NCI-H69 (cell line): ENCODE data around the gene ARL8A.
"Not testable (repeated sequence)": the region's sequence is repeated elsewhere in the genome, so short reads cannot be mapped to it uniquely, and the experiment has no call there.

Source experiments
- DNase-seq: peaks from one replicate; lab custom pipeline; 2025; lab: John Stamatoyannopoulos, UW

Gene ARL8A

GRCh38 chr1:202112859-202113689 lies 31.5 kb downstream of the ARL8A start:
- DNase-seq: peak; percentile 84

DNA sequence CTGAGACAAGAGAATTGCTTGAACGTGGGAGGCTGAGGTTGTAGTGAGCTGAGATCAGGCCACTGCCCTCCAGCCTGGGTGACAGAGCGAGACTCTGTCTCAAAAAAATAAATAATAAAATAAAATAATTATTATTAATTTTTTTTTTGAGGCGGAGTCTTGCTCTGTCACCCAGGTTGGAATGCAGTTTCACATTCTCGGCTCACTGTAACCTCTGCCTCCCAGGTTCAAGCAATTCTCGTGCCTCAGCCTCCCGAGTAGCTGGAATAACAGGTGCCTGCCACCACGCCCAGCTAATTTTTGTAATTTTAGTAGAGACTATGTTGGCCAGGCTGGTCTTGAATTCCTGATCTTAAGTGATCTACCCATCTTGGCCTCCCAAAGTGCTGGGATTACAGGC lies 32.9 kb downstream of the ARL8A start:
- not testable (repeated sequence) for DNase-seq

DNA sequence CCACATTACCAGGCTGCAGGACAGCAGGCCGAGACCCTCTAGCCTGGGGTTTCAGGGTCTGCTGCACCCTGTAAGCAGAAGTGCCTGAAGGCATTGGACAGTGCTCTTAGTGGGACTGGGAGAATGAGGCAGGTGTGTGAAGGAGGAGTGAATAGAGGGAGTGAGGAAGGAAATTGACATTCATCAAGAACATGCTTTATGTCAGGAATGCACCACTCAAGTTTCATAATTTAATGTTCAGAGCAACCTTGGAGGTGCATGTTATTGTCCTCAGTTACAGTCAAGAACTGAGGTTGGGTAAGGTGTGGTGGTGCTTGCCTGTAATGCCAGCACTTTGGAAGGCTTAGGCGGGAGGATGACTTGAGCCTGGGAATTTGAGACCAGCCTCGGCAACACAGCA lies 33.6 kb downstream of the ARL8A start:
- DNase-seq: peak; percentile 47

DNA sequence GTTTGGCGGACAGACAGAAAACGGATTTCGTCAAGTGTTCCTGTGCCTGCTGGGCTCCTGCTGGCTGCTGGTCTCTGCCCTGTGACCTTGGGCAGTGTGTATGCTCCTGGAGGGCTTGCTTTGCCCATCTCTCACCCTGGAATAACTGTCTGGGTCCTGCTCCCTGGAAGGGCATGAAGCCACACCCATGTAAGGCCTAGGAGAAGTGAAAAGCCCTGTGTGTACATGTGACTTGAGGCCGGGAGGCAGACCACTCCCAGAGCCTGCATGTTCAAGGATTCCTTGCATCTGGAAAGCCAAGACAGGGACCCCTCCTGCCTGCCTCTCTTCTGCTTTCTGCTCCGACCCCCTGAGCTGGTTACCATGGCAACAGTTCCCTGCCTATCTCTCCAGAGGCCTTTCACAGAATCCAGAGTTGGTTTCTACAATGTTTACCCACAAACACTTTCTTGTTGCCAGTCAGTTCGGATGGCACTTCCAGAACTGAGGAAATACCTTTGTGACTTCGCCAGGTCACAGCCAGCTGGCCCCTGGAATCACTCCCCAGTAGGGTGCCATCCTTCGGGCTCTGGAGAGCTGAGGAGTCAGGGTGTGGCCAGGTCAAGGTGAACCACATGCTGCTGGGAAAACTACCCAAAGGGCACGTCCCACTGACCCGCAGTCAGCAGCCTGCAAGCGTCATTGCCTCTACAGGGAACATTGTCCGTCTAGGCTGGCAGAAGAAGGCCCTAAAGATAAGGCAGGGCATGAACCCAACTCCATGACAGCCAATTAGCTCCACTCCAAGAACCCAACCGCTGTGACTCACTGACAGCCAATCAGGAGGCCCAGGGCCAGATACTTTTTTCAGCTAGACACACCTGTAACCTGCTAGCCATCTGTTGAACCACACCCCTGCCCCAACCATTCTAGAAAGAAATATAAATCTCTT lies 36.5 kb downstream of the ARL8A start:
- DNase-seq: peak; percentile 96

DNA sequence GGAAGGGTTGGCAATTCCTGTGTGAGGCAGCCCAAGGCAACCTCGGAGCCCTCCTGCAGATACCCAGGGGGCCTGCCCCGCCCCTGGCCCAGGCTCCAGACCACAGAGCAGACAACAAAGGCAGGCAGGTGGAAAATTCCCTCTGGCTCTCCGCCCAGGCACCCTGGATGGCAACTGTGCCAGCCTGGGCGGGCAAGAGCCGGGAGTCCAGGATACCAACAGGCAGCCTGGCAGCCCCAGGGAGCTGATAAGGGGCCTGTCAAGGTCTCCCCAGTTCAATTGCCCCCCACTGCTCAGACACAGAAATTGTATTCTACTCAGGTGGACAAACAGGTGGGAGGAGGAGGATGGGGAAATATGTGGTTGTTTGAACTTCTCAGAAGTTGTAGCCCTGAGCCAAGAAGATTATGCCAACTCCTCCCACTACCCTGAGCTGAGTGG lies 37.2 kb downstream of the ARL8A start:
- peak; percentile 98 for DNase-seq

DNA sequence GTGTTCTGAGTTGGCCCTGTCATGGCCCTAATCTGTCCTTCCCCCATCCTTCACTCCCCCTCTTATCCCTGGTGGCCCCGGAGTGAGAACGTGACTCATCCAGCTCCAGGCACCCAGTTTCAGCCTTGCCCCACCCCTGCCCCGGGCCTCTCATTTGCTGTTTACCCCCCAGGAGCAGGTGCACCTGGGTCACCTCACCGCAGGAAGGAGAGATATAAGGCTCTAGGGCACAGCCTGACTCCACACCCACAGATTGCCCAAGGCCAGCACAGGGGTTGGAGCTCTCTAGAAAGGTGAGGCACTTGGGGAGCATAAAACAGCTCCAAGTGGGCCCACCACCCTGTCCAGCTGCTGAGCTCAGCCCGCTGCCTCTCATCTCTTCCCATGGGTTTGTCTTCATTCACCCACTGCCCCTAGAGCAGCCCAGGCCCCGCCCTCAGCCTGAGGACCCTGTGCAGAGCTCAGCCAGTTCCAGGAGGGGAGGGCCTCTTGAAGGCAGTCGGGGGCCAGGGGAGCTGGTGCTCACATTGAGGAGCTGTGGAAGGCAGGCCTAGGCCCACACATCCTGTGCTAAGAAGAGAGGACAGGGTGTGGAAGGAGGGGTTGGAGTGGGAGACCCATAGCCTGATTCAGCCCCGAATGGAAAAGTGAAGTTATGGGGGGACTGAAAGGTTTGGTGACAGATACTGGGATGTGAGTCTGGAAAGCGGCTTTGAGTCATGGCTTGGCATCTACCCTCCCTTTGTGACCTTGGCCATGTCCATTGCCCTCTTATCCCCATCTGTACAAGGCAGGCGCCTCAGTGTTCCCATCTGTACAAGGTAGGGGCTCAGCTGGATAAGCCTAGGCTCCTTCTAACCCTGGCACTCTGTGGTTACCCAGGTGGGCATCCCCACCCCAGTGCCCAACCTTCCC lies 37.9 kb downstream of the ARL8A start:
- peak; percentile 94 for DNase-seq

GRCh38 chr1:202105571-202106339 lies 38.8 kb downstream of the ARL8A start:
- peak; percentile 99 for DNase-seq

GRCh38 chr1:202104073-202104472 lies 40.5 kb downstream of the ARL8A start:
- no peak for DNase-seq

DNA sequence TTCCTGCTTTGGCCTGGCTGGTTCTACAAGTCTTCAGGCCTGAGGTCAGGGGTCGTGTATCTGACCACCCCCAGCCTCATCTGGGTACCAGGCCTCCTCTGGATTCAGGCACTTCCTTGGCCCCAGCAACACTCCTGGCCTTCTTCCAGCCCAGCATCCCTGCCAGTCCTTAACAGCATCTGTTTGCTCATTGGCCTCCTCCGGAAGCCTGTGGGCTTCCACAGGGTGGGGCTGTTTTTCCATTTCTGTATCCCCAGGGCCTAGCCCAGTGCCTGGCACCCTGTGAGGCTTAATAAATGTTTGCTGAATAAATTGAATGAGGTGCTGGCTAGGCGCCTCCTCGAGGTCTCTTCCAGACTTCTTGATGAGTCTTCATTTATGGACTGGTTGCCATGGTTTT lies 43.4 kb downstream of the ARL8A start:
- peak; percentile 97 for DNase-seq

DNA sequence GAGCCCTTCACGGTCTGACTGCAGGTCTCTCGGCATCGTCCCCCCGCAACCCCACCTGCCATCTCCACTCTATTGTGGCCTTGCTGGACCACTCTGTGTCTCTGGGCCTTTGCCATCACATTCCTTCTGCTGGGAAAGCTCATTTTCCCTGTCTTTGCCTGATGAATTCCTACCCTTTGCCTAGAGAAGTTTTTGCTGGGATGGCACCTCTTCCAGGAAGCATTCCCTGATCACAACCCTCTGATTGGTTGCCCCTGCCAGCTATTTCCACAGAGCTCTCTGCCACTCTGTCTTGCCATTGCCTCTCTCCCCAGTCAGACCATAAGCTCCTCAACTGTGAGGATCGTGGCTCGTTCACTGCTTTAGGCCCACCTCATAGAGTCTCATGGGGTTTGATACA lies 50.7 kb downstream of the ARL8A start:
- no peak for DNase-seq

GRCh38 chr1:202090994-202091393 lies 53.5 kb downstream of the ARL8A start:
- DNase-seq: no peak

GRCh38 chr1:202088206-202088605 lies 56.3 kb downstream of the ARL8A start:
- DNase-seq: peak; percentile 52

- peak; percentile 92 for DNase-seq
Observed at GRCh38 chr1:202086579-202087350, 57.8 kb downstream of the ARL8A start.

DNA sequence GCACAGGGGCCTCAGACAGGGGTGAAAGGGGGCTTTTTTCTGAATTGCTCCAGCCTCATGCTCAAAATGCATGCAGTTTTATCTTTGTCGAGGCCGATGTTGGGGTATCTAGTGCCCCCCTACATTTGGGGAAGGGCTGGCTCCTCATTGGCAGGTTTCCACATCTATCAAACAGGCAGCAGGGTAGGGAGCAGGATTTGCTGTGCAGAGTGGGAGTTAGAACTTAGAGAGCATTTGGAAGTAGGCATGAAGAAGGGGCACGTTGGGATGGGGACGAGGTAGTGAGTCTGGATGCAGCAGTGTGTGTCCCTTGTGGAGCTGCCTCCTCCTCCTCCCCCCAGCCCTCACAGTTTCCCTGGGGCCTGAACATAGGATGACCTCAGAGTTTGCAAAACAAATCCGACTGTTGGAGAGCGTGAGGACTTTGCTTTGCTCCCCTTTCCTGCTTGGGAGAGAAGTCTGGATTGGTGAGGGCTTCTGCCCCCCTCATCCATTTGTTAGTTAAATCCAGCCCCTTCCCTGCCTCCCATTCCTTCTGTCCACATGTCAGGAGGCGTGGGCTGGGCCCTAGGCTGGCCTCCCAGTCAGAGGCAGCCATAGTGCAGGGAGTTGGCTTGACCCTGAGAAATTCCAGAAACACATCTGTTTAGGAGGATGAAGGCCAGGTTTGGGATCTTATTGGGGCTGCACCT lies 58.7 kb downstream of the ARL8A start:
- DNase-seq: peak; percentile 96

- peak; percentile 98 for DNase-seq
Observed at GRCh38 chr1:202084791-202085681, 59.5 kb downstream of the ARL8A start.
